Activated T-cell treated with anti-CD3 and anti-CD28 coated beads, Interleukin-2, amount 50 U/mL, for 72 hours (primary cell): ENCODE data around the gene NEMP1. TPM values are rescaled to one million over a fixed set of nuclear protein-coding genes. Genes with fewer than 3 reads are reported as not detected.
A peak's percentile ranks its signal among the peaks of the same experiment; 100 is the strongest.
"Not testable (repeated sequence)": the region's sequence is repeated elsewhere in the genome, so short reads cannot be mapped to it uniquely, and the experiment has no call there.

Experiments
- ATAC-seq, 2 donors: fragments of 150-1000 bp; cut with Tn5 transposase; replicated peaks in 1 of 2; 2 replicates each; pipeline ENCODE4 v1.10.0; 2021; ENCODE audit warnings: moderate library complexity in 2 of 2, mild to moderate bottlenecking in 1 of 2
- DNase-seq, 2 donors: peaks; one replicate each; pipeline ENCODE4 v3.0.0; 2021 to 2022; ENCODE audit warnings: mixed read lengths in 1 of 2
- H3K27ac Mint-ChIP-seq: one replicate; pipeline ENCODE4 v1.8.0; 2022; ENCODE audit warnings: mild to moderate bottlenecking, moderate library complexity, mixed read lengths
- H3K27me3 Mint-ChIP-seq: one replicate; pipeline ENCODE4 v1.8.0; 2022; ENCODE audit warnings: low read depth, mixed read lengths
- H3K36me3 Mint-ChIP-seq, 2 donors: one replicate each; pipeline ENCODE4 v1.8.0; 2022; ENCODE audit warnings: mixed read lengths in 2 of 2, mild to moderate bottlenecking in 1 of 2; ENCODE audit not compliant: insufficient read depth in 2 of 2
- H3K4me1 Mint-ChIP-seq: one replicate; pipeline ENCODE4 v1.8.0; 2022; ENCODE audit warnings: low read depth, mixed read lengths
- H3K4me3 Mint-ChIP-seq, 2 donors: one replicate each; pipeline ENCODE4 v1.8.0; 2022; ENCODE audit warnings: mild to moderate bottlenecking in 2 of 2, mixed read lengths in 2 of 2, moderate library complexity in 2 of 2
- H3K9me3 Mint-ChIP-seq, 2 donors: one replicate each; pipeline ENCODE4 v1.8.0; 2022; ENCODE audit warnings: mixed read lengths in 2 of 2
- total RNA-seq, 2 donors: library from RNA; stranded (reverse); gene quantifications; one replicate each; pipeline ENCODE4 v1.2.3, GENCODE V29; 2022

The NEMP1 gene
- total RNA-seq = 100 to 1,000 TPM; 114 to 119 TPM

GRCh38 chr12:57078519-57079404, at the start of gene NEMP1:
NEMP1 (minus strand) TSS chr12:57078791; CDS start chr12:57078745, 46 bp downstream.
- peak; percentile 94 to 97 for DNase-seq
- H3K4me3 Mint-ChIP-seq = peak within 1 kb of the TSS; percentile 99 to 100
- peaks cover 39% of the 10 kb centered on the region for H3K4me1 Mint-ChIP-seq
- H3K27me3 Mint-ChIP-seq = no peaks in the 10 kb centered on the region
- H3K27ac Mint-ChIP-seq = peak within 1 kb of the TSS; percentile 99
- peaks cover 9 to 12% of the 10 kb centered on the region in 2 donors for H3K36me3 Mint-ChIP-seq
- no peaks in the 10 kb centered on the region for H3K9me3 Mint-ChIP-seq
- peak; percentile 96 for ATAC-seq

- H3K27ac Mint-ChIP-seq = peak within 1 kb of the TSS; percentile 71
- ATAC-seq (peak; percentile 73 to 75), DNase-seq (peak; percentile 75 to 79)
- H3K4me3 Mint-ChIP-seq = peak within 1 kb of the TSS; percentile 87 to 93
- H3K4me1 Mint-ChIP-seq = peaks cover 20% of the 10 kb centered on the region
- H3K27me3 Mint-ChIP-seq = peaks cover 9% of the 10 kb centered on the region
- H3K36me3 Mint-ChIP-seq = peaks cover 5 to 8% of the 10 kb centered on the region in 2 donors
- H3K9me3 Mint-ChIP-seq = peaks cover 6 to 10% of the 10 kb centered on the region in 2 donors
These were observed 49.3 kb upstream of the NEMP1 start, which contains the start of gene LRP1 for GRCh38 chr12:57127726-57128518. LRP1 (plus strand) TSS chr12:57128483; CDS start chr12:57128965, 482 bp downstream.

GRCh38 chr12:57127101-57127725, 48.6 kb upstream of the NEMP1 start:
- H3K4me3 Mint-ChIP-seq = peak overlapping the region; percentile 87 to 93
- DNase-seq (peak; percentile 43 to 44), ATAC-seq (peak; percentile 39 to 42)
- H3K27me3 Mint-ChIP-seq = peaks cover 9% of the 10 kb centered on the region
- H3K9me3 Mint-ChIP-seq = peaks cover 6 to 10% of the 10 kb centered on the region in 2 donors
- H3K27ac Mint-ChIP-seq = peak overlapping the region; percentile 71
- peaks cover 5 to 8% of the 10 kb centered on the region in 2 donors for H3K36me3 Mint-ChIP-seq
- H3K4me1 Mint-ChIP-seq = peaks cover 20% of the 10 kb centered on the region

- peaks cover 5 to 8% of the 10 kb centered on the region in 2 donors for H3K36me3 Mint-ChIP-seq
- H3K27me3 Mint-ChIP-seq = peaks cover 9% of the 10 kb centered on the region
- peaks cover 20% of the 10 kb centered on the region for H3K4me1 Mint-ChIP-seq
- H3K4me3 Mint-ChIP-seq = peak overlapping the region; percentile 87 to 93
- no peak for ATAC-seq
- no peak for DNase-seq
- H3K27ac Mint-ChIP-seq = no peak overlapping the region
- H3K9me3 Mint-ChIP-seq = peaks cover 6 to 10% of the 10 kb centered on the region in 2 donors
These were observed 48.0 kb upstream of the NEMP1 start for GRCh38 chr12:57126561-57126960.

GRCh38 chr12:57126061-57126460, 47.5 kb upstream of the NEMP1 start:
- no peak for DNase-seq
- Mint-ChIP-seq H3K4me1 (peaks cover 20% of the 10 kb centered on the region), H3K9me3 (peaks cover 6 to 10% of the 10 kb centered on the region in 2 donors), H3K36me3 (peaks cover 5 to 8% of the 10 kb centered on the region in 2 donors), H3K4me3 (no peak overlapping the region), H3K27ac (no peak overlapping the region), H3K27me3 (peaks cover 9% of the 10 kb centered on the region)
- ATAC-seq = no peak

GRCh38 chr12:57124261-57124877, 45.8 kb upstream of the NEMP1 start:
- H3K4me3 Mint-ChIP-seq = no peak overlapping the region
- DNase-seq (peak; percentile 79 to 81), ATAC-seq (peak; percentile 49 to 57)
- peaks cover 6 to 10% of the 10 kb centered on the region in 2 donors for H3K9me3 Mint-ChIP-seq
- H3K27ac Mint-ChIP-seq = no peak overlapping the region
- H3K27me3 Mint-ChIP-seq = peaks cover 9% of the 10 kb centered on the region
- peaks cover 5 to 8% of the 10 kb centered on the region in 2 donors for H3K36me3 Mint-ChIP-seq
- H3K4me1 Mint-ChIP-seq = peaks cover 19% of the 10 kb centered on the region

GRCh38 chr12:57123813-57124212, 45.2 kb upstream of the NEMP1 start:
- H3K27ac Mint-ChIP-seq = no peak overlapping the region
- peaks cover 9% of the 10 kb centered on the region for H3K27me3 Mint-ChIP-seq
- H3K36me3 Mint-ChIP-seq = peaks cover 5 to 8% of the 10 kb centered on the region in 2 donors
- no peak overlapping the region for H3K4me3 Mint-ChIP-seq
- H3K9me3 Mint-ChIP-seq = peaks cover 6 to 10% of the 10 kb centered on the region in 2 donors
- ATAC-seq = no peak
- H3K4me1 Mint-ChIP-seq = peaks cover 24% of the 10 kb centered on the region
- DNase-seq = no peak

GRCh38 chr12:57120718-57121117, 42.1 kb upstream of the NEMP1 start:
- not testable (repeated sequence) for H3K36me3 Mint-ChIP-seq, ATAC-seq, H3K27ac Mint-ChIP-seq, H3K27me3 Mint-ChIP-seq, H3K4me3 Mint-ChIP-seq, DNase-seq
- H3K4me1 Mint-ChIP-seq = peaks cover 23% of the 10 kb centered on the region
- peaks cover 6 to 10% of the 10 kb centered on the region in 2 donors for H3K9me3 Mint-ChIP-seq

GRCh38 chr12:57119294-57120085, 40.9 kb upstream of the NEMP1 start:
- H3K4me3 Mint-ChIP-seq = no peak overlapping the region
- DNase-seq (no peak), ATAC-seq (peak in 1 of 2 donors; percentile 42)
- H3K4me1 Mint-ChIP-seq = peaks cover 23% of the 10 kb centered on the region
- no peaks in the 10 kb centered on the region for H3K27me3 Mint-ChIP-seq
- peaks cover 5 to 8% of the 10 kb centered on the region in 2 donors for H3K36me3 Mint-ChIP-seq
- no peak overlapping the region for H3K27ac Mint-ChIP-seq
- H3K9me3 Mint-ChIP-seq = peaks cover 6 to 10% of the 10 kb centered on the region in 2 donors

GRCh38 chr12:57118711-57119271, 40.2 kb upstream of the NEMP1 start:
- Mint-ChIP-seq H3K27me3 (no peaks in the 10 kb centered on the region), H3K9me3 (peaks cover 3 to 5% of the 10 kb centered on the region in 2 donors), H3K27ac (no peak overlapping the region), H3K36me3 (peaks cover 2 to 3% of the 10 kb centered on the region in 2 donors), H3K4me1 (peaks cover 16% of the 10 kb centered on the region), H3K4me3 (no peak overlapping the region)
- DNase-seq (no peak), ATAC-seq (peak; percentile 50 to 66)

GRCh38 chr12:57116580-57117281, 38.1 kb upstream of the NEMP1 start:
- H3K27ac Mint-ChIP-seq = no peak overlapping the region
- peaks cover 0 to 2% of the 10 kb centered on the region in 2 donors for H3K36me3 Mint-ChIP-seq

More at GRCh38 chr12:57116580-57117281, 38.1 kb upstream of the NEMP1 start:
- Mint-ChIP-seq H3K27me3 (no peaks in the 10 kb centered on the region), H3K4me3 (no peak overlapping the region), H3K4me1 (peaks cover 28% of the 10 kb centered on the region), H3K9me3 (no peaks in the 10 kb centered on the region)
- ATAC-seq (no peak), DNase-seq (no peak)
